Mesenteric fat pad (tissue), 1 donor: ENCODE results near the gene RMDN3. TPM values are rescaled to one million over a fixed set of nuclear protein-coding genes. Genes with fewer than 3 reads are reported as not detected.

Experiments
- DNase-seq: peaks from one replicate; pipeline ENCODE4 v3.0.0-alpha.2; 2020; ENCODE audit warnings: low spot score
- total RNA-seq: library from RNA; stranded (reverse); fragmentation: NEBNext Ultra II Directional; extraction: Animal tissue kit (Norgen Biotek cat#: 25700); gene quantifications from one replicate; pipeline ENCODE4 v1.2.1, GENCODE V29; 2021
- donor health status: DM: yes; HTN: yes; CAD: no.

The RMDN3 gene
- total RNA-seq, 1 donor from 2014 or later = 57.0 TPM

DNA sequence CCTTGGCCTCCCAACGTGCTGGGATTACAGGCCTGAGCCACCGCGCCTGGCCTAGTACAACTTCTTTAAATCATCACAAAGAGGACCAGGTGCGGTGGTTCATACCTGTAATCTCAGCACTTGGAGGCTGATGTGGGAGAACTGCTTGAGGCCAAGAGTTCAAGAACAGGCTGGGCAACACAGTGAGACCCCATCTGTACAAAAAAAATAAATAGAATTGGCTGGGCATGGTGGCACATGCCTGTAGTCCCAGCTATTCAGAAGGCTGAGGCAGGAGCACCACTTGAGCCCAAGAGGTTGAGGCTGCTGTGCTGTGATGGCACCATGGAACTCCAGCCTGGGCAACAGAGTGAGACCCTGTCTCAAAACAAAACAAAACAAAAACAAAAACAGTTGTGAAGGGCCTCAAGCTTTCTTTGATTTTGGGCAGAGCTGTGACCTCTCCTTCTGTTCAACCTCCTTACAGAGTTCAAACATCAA is 5.9 kb downstream of the RMDN3 start:
- DNase-seq = no peak

DNA sequence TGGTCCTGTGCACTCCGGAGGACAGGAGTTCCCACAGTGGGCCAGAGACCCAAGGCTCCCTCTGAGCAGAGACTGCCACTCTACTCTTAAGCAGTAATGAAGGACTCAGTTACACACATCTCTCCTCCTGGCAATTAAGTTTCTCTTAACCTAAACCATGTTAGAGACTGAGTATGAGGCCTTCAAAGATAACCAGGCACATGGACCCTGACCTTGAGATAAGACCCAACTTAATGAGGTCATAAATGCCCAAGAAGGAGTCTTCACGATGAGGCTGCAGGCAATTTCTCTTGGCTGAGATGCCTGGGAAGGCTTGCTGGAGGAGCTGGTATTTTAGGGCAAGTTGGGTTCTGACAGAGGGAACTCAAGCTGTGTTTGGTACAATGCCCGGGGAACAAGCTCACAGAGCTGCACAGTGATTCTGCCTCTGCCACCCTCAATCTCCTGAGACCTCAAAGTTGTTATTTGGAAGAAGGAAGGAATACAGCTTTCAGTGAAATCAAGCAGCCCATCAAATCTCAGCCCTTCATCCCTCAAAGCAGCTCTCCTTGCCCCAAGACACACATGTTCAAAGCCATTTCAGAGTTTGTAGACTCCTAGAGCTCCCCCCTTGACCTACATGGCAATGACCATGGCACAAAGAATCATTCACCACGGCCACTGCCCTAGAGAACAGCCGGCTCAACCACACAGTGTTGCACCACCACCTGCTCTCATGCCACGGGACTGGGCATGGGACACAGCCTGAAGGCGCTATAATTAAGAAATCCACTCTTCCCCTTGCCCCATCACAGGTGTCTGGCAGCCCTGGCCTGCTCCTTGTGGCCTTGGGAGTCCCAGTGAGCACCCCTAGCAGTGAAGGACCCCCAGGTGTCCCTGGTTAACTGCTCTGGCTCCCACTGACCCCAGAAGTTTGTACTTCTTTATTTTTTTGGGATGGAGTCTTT is 7.1 kb downstream of the RMDN3 start:
- peak; percentile 51 for DNase-seq

DNA sequence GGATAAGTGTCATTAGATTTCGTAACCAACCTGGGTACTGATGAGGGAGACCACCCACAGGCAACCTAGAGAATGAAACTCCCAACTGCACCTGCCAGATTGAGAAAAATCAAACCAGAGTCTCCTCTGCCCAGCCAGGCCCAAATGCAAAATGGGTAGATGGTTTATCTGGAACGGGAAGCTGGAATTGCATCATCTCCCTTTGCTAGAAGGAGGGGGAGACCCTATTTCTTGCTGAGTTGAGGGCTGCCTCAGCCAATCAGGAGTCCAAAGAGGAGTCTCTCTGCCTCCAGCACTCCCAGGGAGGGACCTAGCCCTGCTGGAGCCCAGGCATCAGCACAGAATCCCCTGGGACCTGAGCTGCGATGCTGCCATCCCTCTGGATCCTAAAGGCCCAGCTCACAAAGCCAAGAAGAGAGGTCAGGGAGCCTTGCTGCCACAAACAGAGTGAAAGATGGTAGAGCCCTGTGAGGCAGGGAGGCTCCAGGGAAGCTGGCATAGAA is 8.1 kb downstream of the RMDN3 start:
- DNase-seq = no peak

DNA sequence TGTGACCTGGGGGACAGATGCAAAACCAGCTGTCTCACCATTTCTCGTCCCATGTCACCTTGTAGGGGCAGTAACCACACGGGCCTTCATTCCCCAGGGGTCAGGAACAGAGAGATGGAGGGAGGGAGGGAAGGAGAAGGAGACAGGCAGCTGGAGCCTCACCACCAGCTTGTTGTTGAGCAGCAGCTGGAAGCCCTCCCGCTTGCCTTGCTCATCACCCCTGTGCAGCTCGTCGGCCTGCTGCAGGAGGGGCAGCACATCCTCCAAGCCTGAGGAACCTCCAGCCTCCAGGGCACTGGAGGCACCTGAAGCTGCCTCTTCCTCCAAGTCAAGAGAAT is 10.3 kb downstream of the RMDN3 start:
- DNase-seq = no peak

DNA sequence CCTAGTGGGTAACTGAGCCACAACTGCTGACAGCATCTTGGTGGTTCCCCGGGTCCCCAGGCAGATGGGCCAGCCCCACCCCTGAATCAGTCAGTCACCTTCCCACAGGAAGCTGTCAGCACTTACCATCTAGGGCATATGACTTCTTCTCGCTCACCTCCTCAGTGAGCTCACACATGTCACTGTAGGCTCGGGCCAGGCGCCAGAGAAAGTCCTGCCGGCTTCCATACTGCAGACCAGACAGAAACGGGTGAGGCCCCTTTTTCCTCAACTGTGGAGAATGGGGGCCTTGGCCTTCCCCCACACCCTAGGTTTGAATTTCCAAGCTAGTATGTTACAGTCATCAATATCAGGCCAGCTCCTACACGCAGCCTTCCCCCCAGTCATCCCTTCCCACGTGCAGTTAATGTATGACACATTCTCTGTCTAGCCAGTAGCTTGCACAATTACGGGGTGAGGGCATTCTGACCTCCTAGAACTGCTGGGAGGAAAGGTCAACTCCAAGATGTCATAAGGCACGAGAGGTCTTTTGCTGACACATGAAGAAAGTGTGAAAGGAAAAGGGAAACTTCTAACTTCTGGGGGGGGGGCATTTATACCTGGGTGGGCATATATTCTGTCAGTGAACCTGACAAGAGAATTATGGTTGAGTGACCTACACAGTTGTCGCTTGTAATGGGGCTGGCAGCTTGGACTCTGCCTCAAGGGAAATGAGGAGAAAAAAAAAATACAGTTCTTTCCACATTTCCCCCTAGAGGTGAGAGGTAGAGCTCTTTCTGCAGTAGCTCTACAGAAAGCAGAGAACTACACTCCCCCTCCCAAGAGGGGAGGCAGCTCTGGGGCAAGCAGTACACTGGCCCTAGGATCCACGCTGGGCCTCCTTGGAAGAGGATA is 10.9 kb downstream of the RMDN3 start:
- DNase-seq = no peak

DNA sequence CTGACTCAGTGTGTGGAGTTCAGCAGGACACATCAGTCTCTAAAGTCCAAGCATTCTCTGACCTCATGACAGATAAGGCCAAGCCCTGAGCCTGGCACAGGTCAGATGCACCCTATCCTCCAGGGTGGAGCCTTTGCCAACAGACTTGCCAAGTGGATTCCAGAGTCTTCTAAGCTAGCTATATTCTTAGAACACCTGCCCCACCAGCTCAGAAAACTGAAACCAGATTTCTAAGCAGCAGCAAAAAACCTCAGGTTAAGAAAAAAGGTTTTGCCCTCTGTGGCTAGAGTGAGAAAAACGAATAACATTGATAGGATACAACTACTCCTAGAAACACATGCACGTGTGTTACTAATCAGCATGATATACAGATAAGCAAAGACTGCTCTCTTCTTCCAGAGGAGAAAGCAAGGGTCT is 11.6 kb downstream of the RMDN3 start:
- no peak for DNase-seq

DNA sequence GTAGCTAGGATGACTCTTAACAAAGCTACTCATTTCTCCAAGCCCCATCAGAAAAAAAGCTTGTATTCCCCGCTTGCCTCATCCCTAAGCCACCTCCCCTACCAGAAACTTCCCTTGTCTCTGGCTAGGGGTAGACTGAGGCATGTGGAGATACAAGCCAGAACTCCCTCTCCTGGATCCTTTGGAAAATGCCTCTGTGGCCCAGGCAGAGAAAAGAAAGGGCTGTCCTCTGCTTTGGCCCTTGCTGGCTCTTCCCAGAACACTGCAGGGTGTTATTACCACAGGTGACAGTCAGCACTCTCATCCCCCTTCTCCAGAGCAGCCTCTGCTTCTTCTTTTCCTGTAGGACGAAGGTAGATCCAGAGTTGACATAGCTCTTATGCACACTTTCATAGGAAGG is 15.2 kb downstream of the RMDN3 start:
- DNase-seq = no peak

DNA sequence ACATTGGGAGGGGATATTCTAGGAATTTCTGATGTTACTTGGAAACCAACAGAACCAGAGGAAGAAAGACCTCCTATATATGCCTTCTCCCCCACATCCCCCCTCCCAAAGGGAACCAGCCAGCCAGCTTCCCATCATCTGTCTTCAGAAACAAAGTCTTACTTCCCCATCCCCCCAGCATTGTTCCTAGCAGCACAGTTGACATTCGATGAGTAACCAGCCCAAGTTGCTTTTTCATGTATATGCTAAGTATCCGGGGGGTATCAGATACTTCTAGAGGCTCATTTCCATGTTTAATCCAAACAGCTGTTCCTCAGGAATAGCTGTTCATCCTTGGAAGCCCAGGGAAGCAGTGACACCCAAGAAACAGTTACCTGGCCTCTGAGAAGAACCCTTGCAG is 16.0 kb downstream of the RMDN3 start:
- DNase-seq = no peak

DNA sequence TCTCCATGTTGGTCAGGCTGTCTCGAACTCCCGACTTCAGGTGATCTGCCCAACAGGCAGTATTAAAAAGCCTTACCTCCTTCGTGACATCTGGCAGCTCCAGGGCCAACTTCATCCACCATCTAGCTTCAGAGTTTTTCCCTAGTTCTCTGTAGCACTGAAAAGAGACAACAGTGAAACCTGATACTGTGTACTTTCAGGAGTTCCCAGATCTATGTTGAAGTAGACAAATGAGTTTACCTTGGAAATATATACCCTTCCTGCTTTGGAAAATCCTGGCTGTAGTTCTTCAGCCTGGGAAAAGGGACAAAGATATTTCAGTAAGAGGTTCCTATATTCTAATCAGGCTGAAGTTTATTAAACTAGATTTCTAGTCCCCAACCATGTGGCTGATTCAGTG is 18.0 kb downstream of the RMDN3 start:
- DNase-seq = no peak

DNA sequence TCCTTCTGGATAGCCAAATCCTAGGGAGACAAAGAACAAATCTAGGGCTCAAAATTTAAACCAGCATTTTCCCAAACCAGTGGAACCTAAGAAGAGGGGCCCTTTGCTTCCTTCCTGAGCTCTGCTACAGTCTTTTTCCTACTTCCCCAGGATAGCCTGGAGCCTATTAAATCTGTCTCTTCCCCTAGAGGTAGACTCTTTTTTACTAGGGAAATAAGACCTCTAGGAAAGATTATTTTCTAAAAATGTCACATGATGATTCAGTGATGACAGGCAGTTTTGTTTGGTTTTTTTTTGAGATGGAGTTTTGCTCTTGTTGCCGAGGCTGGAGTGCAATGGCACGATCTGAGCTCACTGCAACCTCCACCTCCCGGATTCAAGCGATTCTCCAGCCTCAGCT is 18.5 kb downstream of the RMDN3 start:
- no peak for DNase-seq

DNA sequence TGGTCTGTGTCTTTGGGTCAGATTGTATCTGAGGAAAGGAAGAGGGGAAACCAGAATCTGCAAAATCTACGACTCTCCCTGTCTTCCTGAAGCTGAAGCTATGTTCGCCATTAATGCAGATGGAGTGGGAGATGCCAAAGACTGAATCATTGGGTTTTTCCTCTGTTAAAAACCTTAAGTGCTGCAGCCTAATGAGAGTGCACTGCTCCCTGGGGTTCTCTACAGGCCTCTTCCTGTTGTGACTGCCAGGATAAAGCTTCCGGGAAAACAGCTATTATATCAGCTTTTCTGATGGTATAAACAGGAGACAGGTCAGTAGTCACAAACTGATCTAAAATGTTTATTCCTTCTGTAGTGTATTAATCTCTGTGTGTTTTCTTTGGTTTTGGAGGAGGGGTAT is 24.0 kb downstream of the RMDN3 start:
- DNase-seq = no peak

DNA sequence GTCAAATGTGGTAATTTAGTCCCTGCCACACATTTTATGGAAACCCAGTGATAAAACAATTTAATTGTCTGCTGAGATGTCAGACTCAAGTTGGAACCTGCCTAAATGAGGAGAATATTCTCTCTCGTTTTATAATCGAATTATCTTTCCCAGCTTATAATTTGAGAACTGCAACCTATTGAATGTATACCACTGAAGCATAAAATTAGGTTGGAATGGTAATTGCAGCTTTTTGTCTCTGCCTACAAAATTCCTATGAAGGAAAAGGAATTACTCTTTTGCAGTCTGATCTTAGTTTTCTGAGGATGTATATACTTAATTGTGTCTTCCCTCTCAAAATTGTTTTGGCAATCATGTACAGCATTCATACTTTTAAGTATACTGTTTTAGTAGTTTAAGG is 31.1 kb downstream of the RMDN3 start:
- no peak for DNase-seq

DNA sequence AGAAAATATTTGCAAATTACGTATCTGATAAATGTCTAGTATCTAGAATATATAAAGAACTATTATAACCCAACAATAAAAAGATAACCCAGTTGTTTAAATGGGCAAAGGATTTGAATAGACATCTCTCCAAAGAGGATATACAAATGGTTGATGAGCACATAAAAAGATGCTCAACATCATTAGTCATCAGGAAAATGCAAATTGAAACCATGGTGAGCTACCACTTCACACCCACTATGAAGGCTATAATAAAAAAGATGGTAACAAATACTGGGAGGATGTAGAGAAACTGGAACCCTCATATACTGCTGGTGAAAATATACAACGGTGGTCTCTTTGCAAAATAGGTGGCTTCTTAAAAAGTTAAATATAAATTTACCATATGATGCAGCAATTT is 32.1 kb downstream of the RMDN3 start:
- DNase-seq = no peak

DNA sequence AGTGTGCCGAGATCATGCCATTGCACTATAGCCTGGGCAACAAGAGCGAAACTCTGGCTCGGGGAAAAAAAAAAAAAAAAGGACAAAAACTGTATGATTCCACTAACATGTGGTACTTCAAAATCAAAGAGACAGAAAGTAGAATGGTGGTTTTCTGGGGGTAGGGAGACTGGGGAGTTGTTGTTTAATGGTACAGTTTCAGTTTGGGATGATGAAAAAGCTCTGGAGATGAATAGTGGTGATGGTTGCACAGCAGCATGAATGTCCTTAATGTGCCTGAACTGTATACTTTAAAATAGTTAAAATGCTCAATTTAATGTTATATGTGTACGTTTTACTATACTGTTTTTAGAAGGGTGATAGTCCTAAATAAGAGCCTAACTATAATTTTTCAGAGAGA is 32.7 kb downstream of the RMDN3 start:
- DNase-seq = no peak

DNA sequence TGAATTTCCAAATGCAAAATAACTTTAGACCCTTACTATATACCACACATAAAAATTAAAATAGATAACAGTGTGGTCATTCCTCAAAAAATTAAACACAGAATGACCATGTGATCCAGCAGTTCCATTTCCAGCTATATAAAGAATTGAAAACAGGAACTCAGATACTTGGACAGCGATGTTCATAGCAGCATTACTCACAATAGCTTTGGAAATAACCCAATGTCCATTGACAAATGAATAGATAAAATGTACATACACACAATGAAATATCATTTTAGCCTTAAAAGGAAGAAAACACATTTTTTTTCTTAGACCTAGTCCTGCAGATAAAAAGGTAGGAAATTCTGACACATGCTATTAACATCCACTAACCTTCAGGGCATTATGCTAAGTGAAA is 33.4 kb downstream of the RMDN3 start:
- no peak for DNase-seq

DNA sequence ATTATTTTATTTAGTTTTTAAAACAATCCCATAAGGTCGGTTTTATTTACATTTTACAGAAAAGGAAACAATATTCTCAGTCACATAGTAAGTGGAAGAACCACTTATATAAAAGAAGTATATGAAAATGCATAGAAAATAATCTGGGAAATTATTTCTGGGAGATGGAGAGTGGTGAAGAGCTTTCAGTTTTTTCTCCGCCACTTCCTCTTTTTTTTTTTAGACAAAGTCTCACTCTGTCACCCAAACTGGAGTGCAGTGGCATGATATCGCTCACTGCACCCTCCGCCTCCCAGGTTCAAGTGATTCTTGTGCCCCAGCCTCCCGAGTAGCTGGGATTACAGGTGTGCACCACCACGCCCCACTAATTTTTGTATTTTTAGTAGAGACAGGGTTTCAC is 38.9 kb downstream of the RMDN3 start:
- DNase-seq = no peak

DNA sequence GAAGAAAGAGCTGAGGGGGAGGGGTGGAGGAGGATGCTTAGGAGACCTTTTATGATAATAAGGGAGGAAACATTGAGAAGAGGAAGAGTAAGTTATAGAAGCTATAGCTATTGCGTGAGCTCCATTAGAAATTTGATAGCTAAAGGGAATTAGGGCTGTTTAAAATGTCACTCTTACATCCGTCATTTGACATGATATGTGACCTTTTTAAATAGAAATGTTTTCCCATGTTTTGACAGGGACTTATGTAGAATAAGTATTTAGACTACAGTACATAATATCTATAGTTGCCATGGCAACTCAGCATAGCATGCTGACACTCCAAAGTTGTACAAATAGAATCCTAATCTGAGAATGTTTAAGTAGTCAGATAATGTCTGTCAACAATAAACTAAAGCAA is 40.9 kb downstream of the RMDN3 start:
- DNase-seq = no peak

DNA sequence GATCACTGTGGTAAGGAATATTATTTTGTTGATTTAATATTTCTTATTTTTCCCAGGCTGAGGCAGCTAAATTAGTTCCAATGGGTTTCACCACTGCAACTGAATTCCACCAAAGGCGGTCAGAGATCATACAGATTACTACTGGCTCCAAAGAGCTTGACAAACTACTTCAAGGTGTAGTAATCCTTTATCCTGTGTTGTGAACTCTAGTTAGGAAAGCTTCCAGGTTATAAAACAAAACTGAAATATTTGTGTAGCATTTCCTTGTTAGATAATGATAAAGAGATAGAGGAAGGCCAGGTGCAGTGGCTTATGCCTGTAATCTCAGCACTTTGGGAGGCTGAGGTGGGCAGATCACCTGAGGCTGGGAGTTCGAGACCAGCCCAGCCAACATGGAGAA is 48.9 kb downstream of the RMDN3 start:
- no peak for DNase-seq

DNA sequence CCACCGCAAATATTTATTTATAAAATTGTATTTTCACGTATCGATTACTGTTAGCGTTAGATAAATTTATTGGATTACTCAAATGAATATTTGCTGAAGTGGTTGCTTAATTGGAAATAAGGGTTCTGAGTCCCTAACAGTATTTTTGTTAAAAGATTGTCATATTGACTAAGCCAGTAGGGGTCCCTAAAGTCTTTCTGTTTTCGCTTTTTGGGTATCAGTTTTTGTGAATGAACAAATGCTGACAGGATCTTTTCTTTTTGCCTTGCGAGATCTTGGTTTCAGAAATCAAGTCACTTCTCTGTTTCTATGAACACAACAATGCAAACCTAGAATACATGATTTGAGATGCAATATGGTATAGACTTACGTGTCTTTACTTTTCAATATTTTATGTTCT is 53.0 kb downstream of the RMDN3 start:
- DNase-seq = no peak

DNA sequence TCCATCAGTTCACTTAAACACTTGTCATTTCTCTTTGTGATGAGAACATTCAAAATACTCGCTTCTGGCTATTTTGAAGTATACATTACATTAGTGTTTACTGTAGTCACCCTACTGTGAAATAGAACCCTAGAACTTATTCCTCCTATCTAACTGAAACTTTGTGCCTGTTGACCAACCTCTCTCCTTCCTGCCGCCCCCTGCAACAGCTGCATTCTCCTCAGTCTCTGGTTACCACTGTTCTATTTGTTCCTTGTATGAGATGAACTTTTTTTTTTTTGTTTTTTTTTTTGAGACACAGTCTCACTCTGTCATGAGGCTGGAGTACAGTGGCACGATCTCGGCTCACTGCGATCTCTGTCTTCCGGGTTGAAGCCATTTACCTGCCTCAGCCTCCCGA is 57.1 kb downstream of the RMDN3 start:
- no peak for DNase-seq

DNA sequence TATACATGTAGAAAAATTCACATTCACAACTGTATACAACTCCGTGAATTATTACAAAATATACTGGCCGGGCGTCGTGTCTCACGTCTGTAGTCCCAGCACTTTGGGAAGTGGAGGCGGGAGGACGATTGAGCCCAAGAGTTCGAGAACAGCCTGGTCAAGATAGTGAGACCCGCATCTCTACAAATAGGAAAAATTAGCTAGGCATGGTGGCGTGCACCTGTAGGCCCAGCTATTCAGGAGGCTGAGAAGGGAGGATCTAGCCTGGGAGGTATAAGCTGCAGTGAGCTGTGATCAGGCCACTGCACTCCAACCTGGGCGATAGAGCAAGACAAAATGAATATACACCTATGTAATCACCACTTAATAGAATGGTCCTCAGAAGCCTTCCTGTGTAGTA is 58.8 kb downstream of the RMDN3 start:
- DNase-seq = no peak

DNA sequence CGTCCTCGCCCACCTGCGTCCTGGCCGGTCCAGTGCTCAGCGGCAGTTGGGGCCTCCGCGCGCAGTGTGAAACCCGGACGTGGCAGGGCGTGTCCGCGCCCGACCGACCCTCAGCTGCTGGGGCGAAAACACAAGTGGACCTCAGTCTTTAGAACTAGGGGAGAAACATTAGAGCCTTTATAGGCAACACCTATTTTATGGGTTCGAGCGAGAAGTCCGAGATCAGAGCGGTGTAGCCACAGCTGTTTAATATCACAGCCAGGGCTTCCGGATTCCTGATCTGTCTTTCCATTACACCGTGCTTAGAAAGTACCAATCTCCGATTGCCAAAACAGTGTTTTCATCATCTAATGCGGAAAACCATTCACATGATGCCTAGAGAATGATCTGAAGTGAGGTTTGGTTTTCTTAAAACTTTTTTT is 59.6 kb downstream of the RMDN3 start:
- no peak for DNase-seq
